Neural crest cell (in vitro differentiated cells): ENCODE measurements around the gene SCN2A. TPM values are rescaled to one million over a fixed set of nuclear protein-coding genes. Genes with fewer than 3 reads are reported as not detected.

ENCODE experiments used
- DNase-seq: peaks from one replicate; pipeline ENCODE4 v3.0.0; 2021; ENCODE audit warnings: low read depth, mixed read lengths, low spot score
- H3K27ac Mint-ChIP-seq: one replicate; pipeline ENCODE4 v1.8.0; 2021; ENCODE audit warnings: mild to moderate bottlenecking, mixed read lengths; ENCODE audit not compliant: unreplicated experiment
- H3K27me3 Mint-ChIP-seq: 2 replicates; pipeline ENCODE4 v1.8.0; 2021; ENCODE audit warnings: low read depth, mild to moderate bottlenecking, mixed read lengths
- H3K36me3 Mint-ChIP-seq: 2 replicates; pipeline ENCODE4 v1.8.0; 2021; ENCODE audit warnings: low read depth, mild to moderate bottlenecking, mixed read lengths
- H3K4me1 Mint-ChIP-seq: 2 replicates; pipeline ENCODE4 v1.8.0; 2021; ENCODE audit warnings: mixed read lengths
- H3K4me3 Mint-ChIP-seq: one replicate; pipeline ENCODE4 v1.8.0; 2021; ENCODE audit warnings: mild to moderate bottlenecking, mixed read lengths
- H3K9me3 Mint-ChIP-seq: 2 replicates; pipeline ENCODE4 v1.8.0; 2021; ENCODE audit warnings: mixed read lengths
- total RNA-seq: library from RNA; stranded (reverse); gene quantifications from 2 replicates; pipeline ENCODE4 v1.2.1, GENCODE V29; 2021
- TF ChIP-seq, protein P1 (sequence below): fragments of 200-600 bp; sonication (generic); conservative IDR thresholded peaks from 2 replicates; pipeline ENCODE4 v1.5.0; 2021; ENCODE audit warnings: antibody characterized with exemption, mild to moderate bottlenecking

Gene SCN2A
- total RNA-seq, 1 donor from 2014 or later, result 0.47 TPM

DNA sequence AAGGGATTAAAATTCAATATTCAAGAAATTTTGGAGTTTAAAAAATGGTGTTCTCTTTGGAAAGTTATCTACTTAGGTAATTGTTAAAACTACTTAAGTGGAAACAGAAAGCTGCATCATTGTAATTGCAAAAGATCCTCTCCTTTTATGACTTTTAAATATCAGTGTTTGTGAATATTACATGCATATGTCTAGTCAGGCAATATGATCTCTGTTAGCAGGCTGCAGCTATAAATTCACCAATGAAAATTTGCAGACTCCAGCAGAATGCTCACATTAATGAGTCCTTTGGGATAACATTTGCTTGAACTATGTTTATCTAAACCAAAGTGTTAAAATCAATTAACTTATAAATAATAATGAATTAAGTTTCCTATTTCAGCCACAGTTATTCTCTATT lies 171.1 kb downstream of the SCN2A start:
- no peaks in the 10 kb centered on the region for H3K27me3 Mint-ChIP-seq
- peaks cover 3% of the 10 kb centered on the region for H3K9me3 Mint-ChIP-seq
- no peak for DNase-seq
- no peak overlapping the region for H3K27ac Mint-ChIP-seq
- H3K36me3 Mint-ChIP-seq, result peaks cover 2% of the 10 kb centered on the region
- TF ChIP-seq, protein P1, sequence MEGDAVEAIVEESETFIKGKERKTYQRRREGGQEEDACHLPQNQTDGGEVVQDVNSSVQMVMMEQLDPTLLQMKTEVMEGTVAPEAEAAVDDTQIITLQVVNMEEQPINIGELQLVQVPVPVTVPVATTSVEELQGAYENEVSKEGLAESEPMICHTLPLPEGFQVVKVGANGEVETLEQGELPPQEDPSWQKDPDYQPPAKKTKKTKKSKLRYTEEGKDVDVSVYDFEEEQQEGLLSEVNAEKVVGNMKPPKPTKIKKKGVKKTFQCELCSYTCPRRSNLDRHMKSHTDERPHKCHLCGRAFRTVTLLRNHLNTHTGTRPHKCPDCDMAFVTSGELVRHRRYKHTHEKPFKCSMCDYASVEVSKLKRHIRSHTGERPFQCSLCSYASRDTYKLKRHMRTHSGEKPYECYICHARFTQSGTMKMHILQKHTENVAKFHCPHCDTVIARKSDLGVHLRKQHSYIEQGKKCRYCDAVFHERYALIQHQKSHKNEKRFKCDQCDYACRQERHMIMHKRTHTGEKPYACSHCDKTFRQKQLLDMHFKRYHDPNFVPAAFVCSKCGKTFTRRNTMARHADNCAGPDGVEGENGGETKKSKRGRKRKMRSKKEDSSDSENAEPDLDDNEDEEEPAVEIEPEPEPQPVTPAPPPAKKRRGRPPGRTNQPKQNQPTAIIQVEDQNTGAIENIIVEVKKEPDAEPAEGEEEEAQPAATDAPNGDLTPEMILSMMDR, result no peak
- no peak overlapping the region for H3K4me3 Mint-ChIP-seq
- H3K4me1 Mint-ChIP-seq, result peaks cover 17% of the 10 kb centered on the region

DNA sequence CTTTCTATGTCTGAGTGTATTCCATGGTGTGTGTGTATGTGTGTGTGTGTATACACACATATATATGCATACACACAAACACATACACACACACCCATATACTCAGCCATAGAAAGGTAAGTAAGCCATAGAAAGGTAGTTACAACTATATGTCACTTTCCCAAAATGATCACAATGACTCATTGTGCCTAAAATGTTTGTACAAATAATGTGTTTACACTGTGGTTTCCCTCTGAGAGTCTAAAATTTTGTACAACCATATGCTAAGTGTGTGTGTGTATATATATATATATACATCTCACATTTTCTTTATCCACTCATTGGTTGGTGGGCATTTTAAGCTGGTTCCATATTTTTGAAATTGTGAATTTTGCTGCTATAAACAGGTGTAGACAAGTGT lies 175.0 kb downstream of the SCN2A start:
- DNase-seq, result no peak
- TF ChIP-seq, protein P1, result no peak
- Mint-ChIP-seq H3K27ac (no peak overlapping the region), H3K36me3 (peaks cover 4% of the 10 kb centered on the region), H3K4me3 (no peak overlapping the region), H3K27me3 (no peaks in the 10 kb centered on the region), H3K4me1 (peaks cover 8% of the 10 kb centered on the region), H3K9me3 (peaks cover 7% of the 10 kb centered on the region)

DNA sequence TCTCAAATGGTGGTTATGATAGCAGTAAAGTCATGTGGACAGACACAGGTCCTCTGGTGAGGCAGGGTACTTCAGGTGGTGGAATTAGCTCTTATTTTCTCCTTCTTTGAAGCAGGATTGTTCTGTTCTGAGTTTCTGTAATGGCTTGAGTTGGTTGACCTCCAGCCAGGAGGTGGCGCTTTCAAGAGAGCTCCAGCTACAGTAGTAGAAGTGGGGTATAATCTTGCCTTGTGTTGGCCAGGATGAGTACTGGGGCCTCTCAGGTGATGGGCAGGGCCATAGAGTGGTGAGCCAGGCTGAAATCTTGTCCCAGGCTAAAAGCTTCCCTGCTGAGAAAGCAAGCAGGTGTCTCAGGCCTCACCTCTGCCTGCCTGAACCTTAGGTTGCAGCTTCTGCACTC lies 177.8 kb downstream of the SCN2A start:
- TF ChIP-seq, protein P1, result no peak
- Mint-ChIP-seq H3K36me3 (peaks cover 2% of the 10 kb centered on the region), H3K9me3 (peaks cover 7% of the 10 kb centered on the region), H3K4me3 (no peak overlapping the region), H3K27ac (peak overlapping the region; percentile 10), H3K4me1 (no peaks in the 10 kb centered on the region), H3K27me3 (no peaks in the 10 kb centered on the region)
- no peak for DNase-seq

DNA sequence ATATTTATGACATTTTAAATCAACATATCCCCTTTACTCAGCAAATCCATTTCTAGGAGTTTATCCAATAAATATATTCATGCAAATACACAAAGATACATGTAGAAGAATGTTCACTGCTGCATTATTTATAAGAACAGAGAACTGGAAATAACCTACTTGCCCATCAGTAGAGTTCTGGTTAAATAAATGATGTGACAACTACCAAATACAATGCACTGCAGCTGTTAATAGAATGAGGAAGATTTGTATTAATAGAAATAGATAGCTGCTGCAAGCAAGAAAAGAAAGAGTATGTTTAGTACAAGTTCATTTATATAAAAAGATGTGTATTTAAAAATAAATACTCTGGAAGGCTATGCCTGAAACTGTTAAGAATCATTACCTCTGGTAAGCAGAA lies 181.0 kb downstream of the SCN2A start:
- Mint-ChIP-seq H3K4me1 (no peaks in the 10 kb centered on the region), H3K9me3 (peaks cover 16% of the 10 kb centered on the region), H3K27ac (no peak overlapping the region), H3K27me3 (no peaks in the 10 kb centered on the region), H3K36me3 (peaks cover 6% of the 10 kb centered on the region), H3K4me3 (no peak overlapping the region)
- no peak for DNase-seq
- TF ChIP-seq, protein P1, result no peak

- no peak for DNase-seq
- Mint-ChIP-seq H3K36me3 (peaks cover 3% of the 10 kb centered on the region), H3K4me3 (no peak overlapping the region), H3K27ac (no peak overlapping the region), H3K9me3 (peaks cover 12% of the 10 kb centered on the region), H3K4me1 (no peaks in the 10 kb centered on the region), H3K27me3 (no peaks in the 10 kb centered on the region)
- TF ChIP-seq, protein P1, result no peak
These were observed 183.9 kb downstream of the SCN2A start for GRCh38 chr2:165423081-165423480.

GRCh38 chr2:165425556-165425955 lies 186.3 kb downstream of the SCN2A start:
- H3K9me3 Mint-ChIP-seq, result peaks cover 12% of the 10 kb centered on the region
- H3K4me1 Mint-ChIP-seq, result no peaks in the 10 kb centered on the region

More at GRCh38 chr2:165425556-165425955, 186.3 kb downstream of the SCN2A start:
- Mint-ChIP-seq H3K27ac (no peak overlapping the region), H3K27me3 (no peaks in the 10 kb centered on the region), H3K4me3 (no peak overlapping the region), H3K36me3 (peaks cover 3% of the 10 kb centered on the region)
- TF ChIP-seq, protein P1, result no peak
- no peak for DNase-seq
